GM19238 (cell line): ENCODE results near the gene SPSB2.
"Not testable (repeated sequence)": the region's sequence is repeated elsewhere in the genome, so short reads cannot be mapped to it uniquely, and the experiment has no call there.

Source experiments
- DNase-seq: peaks from one replicate; pipeline ENCODE4 v3.0.0; 2011; ENCODE audit warnings: low spot score; ENCODE audit not compliant: insufficient read length

Gene SPSB2

DNA sequence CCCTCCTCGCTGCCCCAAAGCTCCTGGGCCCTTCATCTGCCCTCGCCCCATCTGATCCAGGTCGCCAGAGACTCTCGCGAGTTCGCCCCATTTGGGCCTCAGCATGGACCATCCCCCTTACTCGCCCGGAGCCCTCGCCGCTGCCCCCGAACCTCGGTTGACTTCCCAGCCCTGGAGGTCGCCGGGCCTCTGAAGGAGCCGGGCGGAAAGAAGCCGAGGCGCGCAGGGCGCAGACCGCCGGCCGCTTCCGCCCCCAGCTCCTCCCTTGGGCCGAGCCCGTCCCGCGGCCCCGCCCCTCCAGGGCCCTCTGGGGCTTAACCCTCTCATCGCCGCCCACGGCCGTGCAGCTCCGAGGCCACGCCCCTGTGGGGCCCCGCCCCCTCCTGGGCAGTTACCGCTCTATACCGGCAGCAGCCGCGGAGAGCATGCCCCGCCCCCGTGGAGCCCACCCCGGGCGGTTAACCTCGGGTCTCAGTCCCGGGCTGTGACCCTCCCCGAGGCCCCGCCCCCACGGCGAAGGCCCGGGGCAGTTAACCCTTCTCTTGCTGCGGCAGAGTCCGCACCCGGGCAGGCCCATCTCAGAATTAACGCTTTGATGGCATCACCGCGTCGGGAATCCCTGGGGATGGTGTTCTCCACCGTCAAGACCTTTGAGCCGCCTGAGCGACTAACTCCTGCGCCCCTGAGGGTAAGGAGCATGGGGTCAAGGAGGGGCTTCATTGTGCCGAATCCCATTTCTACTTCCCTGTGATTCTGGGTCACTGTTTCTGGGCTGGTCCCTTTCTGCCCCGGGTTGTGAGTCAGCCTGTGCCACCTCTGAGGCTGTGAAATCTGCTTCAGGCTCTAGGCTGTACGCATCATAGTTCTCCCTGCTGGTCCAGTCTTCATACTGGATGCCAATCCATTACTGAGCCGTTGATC, at the start of gene SPSB2:
Gene SPSB2 (minus strand): TSS at position 210 of the 921 bp plus-strand sequence. CDS start 402 bp downstream, outside the sequence.
- DNase-seq, result peak; percentile 94

DNA sequence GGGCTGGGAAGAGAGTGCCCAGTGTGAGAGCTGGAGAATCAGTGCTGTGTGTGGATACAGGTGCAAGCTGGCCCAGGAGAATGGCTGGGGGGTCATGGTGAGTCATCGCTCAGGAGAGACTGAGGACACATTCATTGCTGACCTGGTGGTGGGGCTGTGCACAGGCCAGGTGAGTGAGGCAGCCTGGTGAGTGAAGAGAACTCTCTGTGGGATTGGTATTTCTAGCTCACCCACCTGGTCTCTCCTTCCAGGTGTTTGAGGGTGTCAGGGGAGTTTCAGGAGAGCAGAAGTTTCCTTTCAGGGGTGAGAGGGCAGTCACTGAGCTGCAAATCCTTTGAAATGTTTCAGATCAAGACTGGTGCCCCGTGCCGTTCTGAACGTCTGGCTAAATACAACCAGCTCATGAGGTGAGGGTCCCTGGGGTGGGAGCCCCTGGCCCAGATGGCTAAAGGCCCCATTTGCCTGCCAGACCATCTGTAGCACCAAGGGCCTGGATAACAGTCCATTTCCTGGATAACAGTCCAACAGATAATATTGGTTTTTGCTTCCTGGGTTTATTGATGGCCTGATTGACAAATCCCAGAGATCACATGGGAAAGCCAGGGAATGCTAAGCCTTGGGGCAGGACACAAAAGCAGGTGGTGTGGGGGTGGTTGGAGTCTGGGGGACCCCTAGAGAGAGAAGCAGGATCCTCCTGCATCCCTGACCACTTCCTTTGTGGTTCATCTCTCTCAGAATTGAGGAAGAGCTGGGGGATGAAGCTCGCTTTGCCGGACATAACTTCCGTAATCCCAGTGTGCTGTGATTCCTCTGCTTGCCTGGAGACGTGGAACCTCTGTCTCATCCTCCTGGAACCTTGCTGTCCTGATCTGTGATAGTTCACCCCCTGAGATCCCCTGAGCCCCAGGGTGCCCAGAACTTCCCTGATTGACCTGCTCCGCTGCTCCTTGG, 49.2 kb upstream of the SPSB2 start:
- DNase-seq, result peak; percentile 42

GRCh38 chr12:6921539-6921938, 48.4 kb upstream of the SPSB2 start:
- no peak for DNase-seq

DNA sequence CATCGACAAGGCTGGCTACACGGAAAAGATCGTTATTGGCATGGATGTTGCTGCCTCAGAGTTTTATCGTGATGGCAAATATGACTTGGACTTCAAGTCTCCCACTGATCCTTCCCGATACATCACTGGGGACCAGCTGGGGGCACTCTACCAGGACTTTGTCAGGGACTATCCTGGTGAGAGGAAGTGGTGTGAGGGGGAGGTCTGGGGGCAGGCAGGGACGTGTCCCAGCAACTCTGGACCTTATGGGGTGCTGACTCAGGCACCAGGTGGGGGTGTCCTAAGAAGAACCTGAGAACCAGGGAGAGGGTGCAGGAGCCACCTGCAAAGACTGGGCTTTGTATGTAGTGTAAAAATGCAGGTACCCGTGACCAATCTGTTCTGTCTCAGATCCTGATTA, 46.5 kb upstream of the SPSB2 start:
- no peak for DNase-seq

GRCh38 chr12:6917491-6918231, 44.6 kb upstream of the SPSB2 start:
- DNase-seq, result no peak

- DNase-seq, result no peak
These were observed 43.5 kb upstream of the SPSB2 start for GRCh38 chr12:6916426-6917200.

DNA sequence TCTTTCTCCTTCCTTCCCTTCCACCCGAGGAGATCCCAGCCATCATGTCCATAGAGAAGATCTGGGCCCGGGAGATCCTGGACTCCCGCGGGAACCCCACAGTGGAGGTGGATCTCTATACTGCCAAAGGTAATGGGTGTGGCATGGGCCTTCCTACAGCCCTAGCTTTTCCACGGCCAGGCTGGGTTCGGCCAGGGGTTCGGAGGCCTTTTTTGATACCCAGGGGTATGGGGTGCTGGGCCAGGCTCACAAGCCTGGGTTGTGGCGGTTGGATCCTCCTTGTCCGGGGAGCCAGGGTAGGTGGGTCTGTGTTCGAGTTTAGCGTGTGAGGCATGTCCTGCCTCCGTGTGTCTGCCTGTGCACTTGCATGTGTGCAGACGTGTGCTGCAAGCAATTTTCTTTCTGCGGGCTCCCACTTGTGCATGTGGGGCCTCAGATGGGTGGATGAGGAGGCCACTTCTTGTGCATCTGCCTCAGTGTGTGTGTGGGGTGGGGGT, 42.7 kb upstream of the SPSB2 start:
- DNase-seq, result no peak

GRCh38 chr12:6914947-6915788, 42.1 kb upstream of the SPSB2 start:
- DNase-seq, result no peak

DNA sequence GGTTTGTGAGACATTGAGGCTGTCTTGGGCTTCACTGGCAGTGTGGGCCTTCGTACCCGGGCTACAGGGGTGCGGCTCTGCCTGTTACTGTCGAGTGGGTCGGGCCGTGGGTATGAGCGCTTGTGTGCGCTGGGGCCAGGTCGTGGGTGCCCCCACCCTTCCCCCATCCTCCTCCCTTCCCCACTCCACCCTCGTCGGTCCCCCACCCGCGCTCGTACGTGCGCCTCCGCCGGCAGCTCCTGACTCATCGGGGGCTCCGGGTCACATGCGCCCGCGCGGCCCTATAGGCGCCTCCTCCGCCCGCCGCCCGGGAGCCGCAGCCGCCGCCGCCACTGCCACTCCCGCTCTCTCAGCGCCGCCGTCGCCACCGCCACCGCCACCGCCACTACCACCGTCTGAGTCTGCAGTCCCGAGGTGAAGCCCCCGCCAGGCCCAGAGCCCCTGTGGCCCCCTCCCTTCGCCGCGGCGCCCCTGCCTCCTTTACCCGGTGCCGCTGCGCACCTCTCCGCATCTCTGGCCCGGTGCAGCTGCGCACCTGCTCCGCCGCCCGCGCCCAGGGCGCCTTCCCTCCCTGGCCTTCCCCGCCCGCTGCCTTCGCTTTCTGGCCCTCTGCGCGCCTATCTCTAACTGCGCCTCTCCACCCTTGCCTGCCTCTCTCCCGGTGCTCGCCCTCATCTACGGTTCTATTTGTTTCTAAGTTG, 41.3 kb upstream of the SPSB2 start, which contains the start of gene ENO2:
Gene ENO2 (plus strand): TSS at position 335 of the 701 bp plus-strand sequence. CDS start 1,253 bp downstream, outside the sequence.
- DNase-seq, result peak; percentile 75

- no peak for DNase-seq
These were observed 39.2 kb upstream of the SPSB2 start for GRCh38 chr12:6912164-6912935.

DNA sequence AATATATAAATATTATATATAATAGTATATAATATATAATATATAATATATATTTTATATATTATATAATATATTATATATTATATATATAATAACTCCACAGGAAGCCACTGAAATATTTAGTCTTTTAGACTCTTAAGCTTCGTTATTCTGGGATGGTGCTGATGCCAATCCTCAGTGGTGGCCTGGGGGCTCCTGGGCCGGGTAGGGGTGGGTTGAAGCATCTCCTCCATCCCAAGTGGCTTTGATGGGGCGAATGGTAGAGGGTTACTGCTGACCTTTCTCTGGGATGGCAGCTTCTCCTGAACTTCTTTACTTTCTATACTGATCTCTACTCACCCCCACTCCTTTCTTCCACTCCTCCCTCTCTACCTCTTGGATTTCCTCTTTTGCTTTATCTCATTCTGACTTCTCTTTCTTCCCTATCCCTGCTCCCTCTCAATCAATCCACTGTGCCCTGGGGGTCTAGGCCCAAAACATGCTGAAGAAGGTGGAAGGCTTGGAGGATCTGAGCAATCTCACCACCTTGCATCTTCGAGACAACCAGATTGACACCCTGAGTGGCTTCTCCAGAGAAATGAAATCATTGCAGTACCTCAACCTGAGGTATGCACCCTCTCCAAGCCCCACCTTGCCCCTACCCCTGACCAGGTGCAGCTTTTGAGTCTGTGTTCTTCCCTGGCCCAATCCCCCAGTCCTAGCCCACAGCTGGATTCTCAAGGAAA, 36.5 kb upstream of the SPSB2 start:
- no peak for DNase-seq

- DNase-seq, result not testable (repeated sequence)
These were observed 35.0 kb upstream of the SPSB2 start for GRCh38 chr12:6908141-6908540.

GRCh38 chr12:6905414-6906040, 32.4 kb upstream of the SPSB2 start:
- DNase-seq, result no peak

DNA sequence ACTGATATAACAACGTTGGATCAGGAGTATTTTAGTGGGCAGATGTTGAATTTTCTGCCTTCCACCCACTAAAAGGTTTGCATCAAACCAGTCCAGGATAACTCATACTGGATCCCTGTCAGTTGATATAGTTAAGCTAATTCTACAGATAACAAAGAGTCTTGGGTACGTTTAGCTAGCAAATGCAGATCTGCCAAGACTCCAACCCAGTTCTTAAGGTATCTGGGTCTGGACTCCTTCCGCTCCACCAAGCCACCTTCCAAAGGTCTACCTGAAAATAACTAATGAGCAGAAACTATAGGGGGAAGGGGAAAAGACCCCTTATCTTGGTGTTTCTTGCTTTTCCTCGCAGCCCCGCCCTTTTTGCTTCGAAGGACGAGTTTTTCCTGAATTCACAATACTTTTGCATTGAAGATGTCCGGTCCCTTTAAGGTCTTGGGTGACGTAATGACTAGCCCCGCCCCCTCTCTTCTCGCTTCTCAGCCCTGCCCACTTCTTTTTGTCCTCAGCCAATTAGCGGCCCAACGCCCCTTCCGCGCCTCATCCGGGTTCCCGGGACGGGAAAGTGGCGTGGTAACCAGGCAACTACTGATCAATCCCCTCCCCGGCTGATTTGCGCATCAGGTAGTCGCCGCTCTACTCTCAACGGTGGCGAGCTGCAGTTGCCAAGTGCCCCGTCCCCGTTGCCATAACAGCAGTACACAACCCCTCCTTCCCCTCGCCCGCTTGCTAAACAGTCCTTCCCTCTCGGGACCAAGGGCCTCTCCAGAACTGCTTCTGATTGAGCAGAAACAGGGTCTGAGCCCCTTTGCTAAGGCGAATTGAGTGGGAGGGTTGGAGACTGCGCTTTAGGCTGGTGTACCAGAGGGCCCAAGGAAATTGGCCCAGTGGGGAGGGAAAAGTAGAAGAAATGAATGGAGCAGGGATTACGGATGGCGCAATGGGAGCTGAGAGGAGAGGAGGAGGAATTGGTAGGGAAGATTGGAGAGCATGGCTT, 31.5 kb upstream of the SPSB2 start, which contains the start of gene LRRC23:
Gene LRRC23 (plus strand): TSS at position 543 of the 997 bp plus-strand sequence. CDS start 812 bp downstream, outside the sequence.
- peak; percentile 92 for DNase-seq

DNA sequence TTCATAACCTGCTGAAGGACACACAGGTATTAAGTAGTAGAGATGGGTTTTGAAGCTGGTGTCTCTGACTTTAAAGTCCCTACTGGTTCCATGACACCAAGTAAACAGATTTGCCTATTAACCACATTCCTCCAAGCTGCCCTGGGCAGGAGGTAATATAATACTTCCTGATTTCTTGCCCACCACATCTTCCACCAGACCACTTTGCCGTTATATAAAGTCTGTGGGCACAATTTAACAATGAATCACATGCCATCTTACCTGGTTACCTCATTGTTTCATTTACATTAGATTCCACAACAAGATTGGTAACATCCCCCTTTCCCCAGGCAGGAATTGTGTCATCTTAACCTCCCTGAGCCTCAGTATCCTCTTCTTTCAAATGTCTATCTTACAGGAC, 30.6 kb upstream of the SPSB2 start:
- DNase-seq, result no peak
